D721Med (cell line): ENCODE results near the gene ANKRD55.
A peak's percentile ranks its signal among the peaks of the same experiment; 100 is the strongest.
"Not testable (repeated sequence)": the region's sequence is repeated elsewhere in the genome, so short reads cannot be mapped to it uniquely, and the experiment has no call there.

Experiments
- DNase-seq: peaks from one replicate; pipeline ENCODE4 v3.0.0; 2011; ENCODE audit warnings: low spot score; ENCODE audit not compliant: insufficient read length
- FAIRE-seq: peaks from 2 replicates; lab custom pipeline; 2011; peaks lifted over from hg19 to GRCh38; lab: Jason Lieb, UNC
- CTCF ChIP-seq: IDR thresholded peaks from 2 replicates; pipeline ENCODE4 v1.5.1; 2012; ENCODE audit warnings: mild to moderate bottlenecking, control low read depth; ENCODE audit not compliant: insufficient read depth; ENCODE audit errors: missing control alignments

Gene ANKRD55

DNA sequence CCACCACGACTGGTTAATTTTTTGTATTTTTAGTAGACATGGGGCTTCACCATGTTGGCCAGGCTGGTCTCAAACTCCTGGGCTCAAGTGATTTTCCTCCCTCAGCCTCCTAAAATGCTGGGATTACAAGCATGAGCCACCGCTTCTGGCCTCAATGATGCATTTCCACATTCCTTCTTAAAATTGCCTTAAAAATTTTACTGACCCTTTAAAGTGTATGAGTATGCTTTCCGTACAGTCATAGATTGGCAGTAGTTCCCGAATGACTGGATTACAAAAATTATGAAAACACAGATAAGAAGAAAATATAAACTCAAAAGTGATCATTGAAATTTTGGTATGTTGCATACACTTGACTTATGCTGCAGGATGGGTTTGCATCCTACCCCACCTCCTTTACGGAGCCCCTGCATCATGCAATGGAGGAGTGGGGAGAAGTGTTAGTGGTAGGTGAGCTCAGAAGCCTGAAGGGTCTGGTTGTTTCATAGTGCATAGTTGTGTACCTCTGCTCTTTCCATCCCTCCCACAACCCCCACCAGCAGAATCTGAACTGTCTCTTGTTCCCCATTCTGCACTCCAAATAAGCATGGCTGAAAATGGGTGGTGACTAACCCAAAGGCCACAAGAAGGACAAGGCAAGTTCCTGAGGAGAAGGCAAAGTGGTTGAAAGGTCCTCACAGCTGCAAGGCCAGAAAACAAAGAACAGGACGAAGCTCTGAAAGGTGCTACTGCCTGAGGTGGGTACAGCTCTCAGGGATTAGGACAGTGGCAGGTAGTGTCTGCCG is 26.8 kb downstream of the ANKRD55 start:
- FAIRE-seq (no peak), DNase-seq (no peak)
- no peak for TF ChIP-seq CTCF

DNA sequence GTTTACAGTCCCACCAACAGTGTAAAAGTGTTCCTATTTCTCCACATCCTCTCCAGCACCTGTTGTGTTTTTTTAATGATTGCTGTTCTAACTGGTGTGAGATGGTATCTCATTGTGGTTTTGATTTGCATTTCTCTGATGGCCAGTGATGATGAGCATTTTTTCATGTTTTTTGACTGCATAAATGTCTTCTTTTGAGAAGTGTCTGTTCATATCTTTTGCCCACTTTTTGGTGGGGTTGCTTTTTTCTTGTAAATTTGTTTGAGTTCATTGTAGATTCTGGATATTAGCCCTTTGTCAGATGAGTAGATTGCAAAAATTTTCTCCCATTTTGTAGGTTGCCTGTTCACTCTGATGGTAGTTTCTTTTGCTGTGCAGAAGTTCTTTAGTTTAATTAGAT is 29.2 kb downstream of the ANKRD55 start:
- DNase-seq, FAIRE-seq: not testable (repeated sequence)

GRCh38 chr5:56202483-56202882 is 30.6 kb downstream of the ANKRD55 start:
- no peak for TF ChIP-seq CTCF
- FAIRE-seq (no peak), DNase-seq (no peak)

- FAIRE-seq, DNase-seq: not testable (repeated sequence)
Measured at GRCh38 chr5:56201762-56202261, 31.3 kb downstream of the ANKRD55 start.

GRCh38 chr5:56200971-56201666 is 32.0 kb downstream of the ANKRD55 start:
- TF ChIP-seq CTCF: peak; percentile 61
- DNase-seq: peak; percentile 26

DNA sequence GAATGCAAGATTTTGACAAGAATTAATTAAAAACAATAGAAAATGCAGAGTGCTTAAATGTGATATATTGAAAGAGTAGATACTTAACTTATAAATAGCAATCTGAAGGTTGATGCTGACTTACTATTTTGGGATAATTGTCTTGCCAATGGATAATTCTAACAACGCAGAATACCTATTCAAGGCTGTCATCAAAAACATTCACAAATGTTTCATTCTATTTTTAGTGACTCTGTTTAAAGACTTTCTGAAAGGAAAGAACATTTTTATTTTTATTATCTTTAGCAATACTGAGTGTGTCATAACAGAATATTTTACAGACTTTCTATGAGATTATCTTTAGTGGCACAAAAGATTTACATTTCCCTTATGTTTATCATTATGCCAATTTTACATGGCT is 38.1 kb downstream of the ANKRD55 start:
- FAIRE-seq: no peak
- TF ChIP-seq CTCF: no peak
- no peak for DNase-seq

More at GRCh38 chr5:56200971-56201666, 32.0 kb downstream of the ANKRD55 start:
- FAIRE-seq: no peak

DNA sequence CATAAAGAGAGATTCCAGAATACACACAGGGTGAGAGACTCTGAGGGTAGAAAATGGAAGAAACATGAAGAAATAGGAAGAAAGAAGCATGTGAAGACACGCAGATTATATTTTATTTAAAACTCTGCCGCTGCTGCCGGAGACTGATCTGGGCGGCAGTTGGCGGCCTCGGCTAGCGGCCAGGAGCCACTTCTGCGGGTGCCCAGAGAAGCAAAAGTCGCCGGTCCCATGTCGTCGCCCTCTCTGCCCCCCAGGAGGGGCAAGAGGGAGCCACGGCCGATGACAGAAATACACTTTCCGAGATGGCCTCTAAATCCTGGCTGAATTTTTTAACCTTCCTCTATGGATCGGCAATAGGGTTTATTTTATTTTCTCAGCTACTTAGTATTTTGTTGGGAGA is 40.9 kb downstream of the ANKRD55 start:
- FAIRE-seq: no peak
- no peak for TF ChIP-seq CTCF
- DNase-seq: no peak

DNA sequence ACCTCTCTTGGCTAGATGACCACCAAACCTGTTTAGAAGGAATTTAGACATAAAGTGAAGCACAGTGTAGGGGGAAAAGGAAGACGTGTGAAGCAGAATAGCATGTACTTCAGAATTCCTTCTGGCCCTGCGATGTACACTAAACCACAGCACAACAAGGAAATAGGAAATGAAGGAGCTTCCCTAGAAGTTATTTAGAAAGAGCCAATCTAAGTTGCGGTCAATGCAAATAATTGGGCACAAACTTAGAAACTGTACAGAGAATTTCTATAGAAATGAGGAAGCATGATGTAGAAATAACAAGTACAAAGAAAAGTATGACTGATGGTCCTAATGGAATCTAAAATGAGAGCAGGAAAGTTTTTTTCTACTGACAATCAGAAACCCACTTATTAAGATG is 41.5 kb downstream of the ANKRD55 start:
- TF ChIP-seq CTCF: no peak
- FAIRE-seq: no peak
- no peak for DNase-seq
